ENCODE results near the gene TMPRSS11B. TPM values are rescaled to one million over a fixed set of nuclear protein-coding genes. Genes with fewer than 3 reads are reported as not detected.

TMPRSS11B gene
- not detected in 2 replicates for total RNA-seq

DNA sequence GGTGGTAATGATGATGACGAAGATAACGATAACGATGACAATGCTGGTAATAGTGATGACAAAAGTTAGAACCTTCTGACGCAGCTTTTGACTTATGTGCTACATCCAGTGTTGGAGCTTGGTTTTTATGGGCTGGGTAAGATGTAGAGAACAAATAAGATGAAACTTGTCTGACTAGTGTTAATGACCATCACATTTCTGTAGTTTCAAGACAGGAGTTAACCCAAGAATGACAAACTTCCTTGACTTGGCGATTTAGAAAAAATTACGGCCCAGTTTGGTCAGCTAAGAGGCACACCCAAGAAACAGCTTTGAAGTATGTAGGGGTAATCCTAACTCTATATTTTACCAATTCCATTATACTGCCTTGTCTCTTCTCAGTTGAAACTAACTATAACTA, at the start of gene TMPRSS11B:
TSS of gene TMPRSS11B (minus strand) at position 101 of the 400 bp plus-strand sequence. CDS start 136 bp downstream, outside the sequence.

Other genes with a start within 250 kb of the TMPRSS11B start
- gene TMPRSS11F, start 115.8 kb downstream of the TMPRSS11B start, total RNA-seq, result not detected in 2 replicates
- gene YTHDC1, start 104.4 kb upstream of the TMPRSS11B start, total RNA-seq, result 30.4 and 31.6 TPM in 2 replicates
- gene TMPRSS11E, start 201.8 kb upstream of the TMPRSS11B start, total RNA-seq, result not detected in 2 replicates